Naive thymus-derived CD4-positive, alpha-beta T cell (primary cell): ENCODE data around the gene PISD. TPM values are rescaled to one million over a fixed set of nuclear protein-coding genes. Genes with fewer than 3 reads are reported as not detected.

ENCODE experiments used
- microRNA-seq: library from miRNA; unstranded; fragments of <30 nt; microRNA quantifications from one replicate; pipeline ENCODE4 v1.2.0, GENCODE V29; 2022; ENCODE audit warnings: borderline microRNAs expressed
- polyA plus RNA-seq, 2 donors: library from polyadenylated mRNA; unstranded; fragments of 300-500 nt; fragmentation: Illumina TruSeq; gene quantifications; one replicate each; pipeline ENCODE4 v1.2.3, GENCODE V29; 2021
- total RNA-seq, 6 experiments: library from RNA in 5 of 6; stranded (reverse) in 5 of 6; gene quantifications; 1 replicate in 5 of 6; 2 replicates in 1 of 6; pipeline ENCODE4 v1.2.3 and lab custom pipeline; 2021 to 2026

Gene PISD
- total and polyA plus RNA-seq, 7 experiments from 2014 or later = 15.3 to 47.8 (median 31.5) TPM

Small RNA genes within 50 kb of the gene (microRNA-seq; reads per million reads assigned to microRNA genes)
- not detected for gene MIR7109

Other genes starting within 250 kb of the PISD start
- 10 to 100 TPM; 26.3 to 46.5 (median 36.8) TPM for gene EIF4ENIF1, start 172.4 kb downstream of the PISD start, total RNA-seq
- 10 to 100 TPM; 12.8 to 19.5 TPM for gene EIF4ENIF1, start 172.4 kb downstream of the PISD start, polyA plus RNA-seq
- gene SFI1, start 165.7 kb downstream of the PISD start, total RNA-seq = 100 to 1,000 TPM; 196 to 359 (median 343) TPM
- gene SFI1, start 165.7 kb downstream of the PISD start, polyA plus RNA-seq = 10 to 100 TPM; 25.9 to 69.5 TPM
- 10 to 100 TPM; 43.1 to 82.6 (median 66.9) TPM for gene PRR14L, start 87.9 kb upstream of the PISD start, total RNA-seq
- 10 to 100 TPM; 18.7 to 29.2 TPM for gene PRR14L, start 87.9 kb upstream of the PISD start, polyA plus RNA-seq
- gene DEPDC5, start 91.8 kb upstream of the PISD start, total RNA-seq = 10 to 100 TPM; 42.9 to 54.1 (median 44.2) TPM
- gene DEPDC5, start 91.8 kb upstream of the PISD start, polyA plus RNA-seq = 10 to 100 TPM in 1 of 2 donors, 1 to 10 TPM in 1; 5.7 to 10.5 TPM